ENCODE results near the gene DENND1A. TPM values are rescaled to one million over a fixed set of nuclear protein-coding genes. Genes with fewer than 3 reads are reported as not detected.
"Not testable (repeated sequence)": the region's sequence is repeated elsewhere in the genome, so short reads cannot be mapped to it uniquely, and the experiment has no call there.

The DENND1A gene
- total and polyA plus RNA-seq, 2 donors, result 6.7 to 9.2 TPM

GRCh38 chr9:123338710-123339665 is 590.9 kb downstream of the DENND1A start:
- no peaks in the 10 kb centered on the region for H3K27me3 ChIP-seq (ENCODE audit: control insufficient read depth in 2 of 2, insufficient read depth in 1 of 2, low read length in 1 of 2)
- no peaks in the 10 kb centered on the region for H3K36me3 ChIP-seq (ENCODE audit: control insufficient read depth in 2 of 2, insufficient read depth in 2 of 2, low read length in 1 of 2)
- H3K27ac ChIP-seq (ENCODE audit: low read depth in 1 of 2, low read length in 1 of 2), result peak overlapping the region; percentile 92 to 93
- peak in 8 of 9 donors; percentile 37 to 84 (median 64) for DNase-seq (ENCODE audit: low read depth in 6 of 9, low spot score in 9 of 9)
- peaks cover 22 to 57% of the 10 kb centered on the region in 2 donors for H3K4me1 ChIP-seq (ENCODE audit: control insufficient read depth in 2 of 2, insufficient read depth in 2 of 2, low read length in 2 of 2)
- peak overlapping the region; percentile 42 to 46 for H3K4me3 ChIP-seq (ENCODE audit: low read length in 2 of 2)
- no peaks in the 10 kb centered on the region for H3K9me3 ChIP-seq (ENCODE audit: control insufficient read depth in 2 of 2, insufficient read depth in 1 of 2, low read length in 1 of 2)
- WGBS, result 19% methylated on average over 35 of the region's 35 CpGs

- no peak overlapping the region for H3K4me3 ChIP-seq (ENCODE audit: low read length in 2 of 2)
- no peak for DNase-seq (ENCODE audit: low read depth in 6 of 9, low spot score in 9 of 9)
- no peak overlapping the region for H3K27ac ChIP-seq (ENCODE audit: low read depth in 1 of 2, low read length in 1 of 2)
- WGBS, result 75% methylated on average over 4 of the region's 4 CpGs
- peaks cover 22 to 52% of the 10 kb centered on the region in 2 donors for H3K4me1 ChIP-seq (ENCODE audit: control insufficient read depth in 2 of 2, insufficient read depth in 2 of 2, low read length in 2 of 2)
- no peaks in the 10 kb centered on the region for H3K36me3 ChIP-seq (ENCODE audit: control insufficient read depth in 2 of 2, insufficient read depth in 2 of 2, low read length in 1 of 2)
- H3K9me3 ChIP-seq (ENCODE audit: control insufficient read depth in 2 of 2, insufficient read depth in 1 of 2, low read length in 1 of 2), result no peaks in the 10 kb centered on the region
- H3K27me3 ChIP-seq (ENCODE audit: control insufficient read depth in 2 of 2, insufficient read depth in 1 of 2, low read length in 1 of 2), result no peaks in the 10 kb centered on the region
Measured at GRCh38 chr9:123337971-123338370, 592.0 kb downstream of the DENND1A start.

GRCh38 chr9:123336959-123337358 is 593.0 kb downstream of the DENND1A start:
- H3K9me3 ChIP-seq (ENCODE audit: control insufficient read depth in 2 of 2, insufficient read depth in 1 of 2, low read length in 1 of 2), result no peaks in the 10 kb centered on the region
- DNase-seq (ENCODE audit: low read depth in 6 of 9, low spot score in 9 of 9), result no peak
- H3K27me3 ChIP-seq (ENCODE audit: control insufficient read depth in 2 of 2, insufficient read depth in 1 of 2, low read length in 1 of 2), result no peaks in the 10 kb centered on the region
- peaks cover 22 to 52% of the 10 kb centered on the region in 2 donors for H3K4me1 ChIP-seq (ENCODE audit: control insufficient read depth in 2 of 2, insufficient read depth in 2 of 2, low read length in 2 of 2)
- H3K36me3 ChIP-seq (ENCODE audit: control insufficient read depth in 2 of 2, insufficient read depth in 2 of 2, low read length in 1 of 2), result no peaks in the 10 kb centered on the region
- H3K4me3 ChIP-seq (ENCODE audit: low read length in 2 of 2), result no peak overlapping the region
- H3K27ac ChIP-seq (ENCODE audit: low read depth in 1 of 2, low read length in 1 of 2), result no peak overlapping the region

GRCh38 chr9:123336449-123336848 is 593.5 kb downstream of the DENND1A start:
- H3K9me3 ChIP-seq (ENCODE audit: control insufficient read depth in 2 of 2, insufficient read depth in 1 of 2, low read length in 1 of 2), result no peaks in the 10 kb centered on the region
- DNase-seq (ENCODE audit: low read depth in 6 of 9, low spot score in 9 of 9), result no peak
- H3K27ac ChIP-seq (ENCODE audit: low read depth in 1 of 2, low read length in 1 of 2), result no peak overlapping the region
- H3K4me3 ChIP-seq (ENCODE audit: low read length in 2 of 2), result no peak overlapping the region
- peaks cover 22 to 50% of the 10 kb centered on the region in 2 donors for H3K4me1 ChIP-seq (ENCODE audit: control insufficient read depth in 2 of 2, insufficient read depth in 2 of 2, low read length in 2 of 2)
- H3K36me3 ChIP-seq (ENCODE audit: control insufficient read depth in 2 of 2, insufficient read depth in 2 of 2, low read length in 1 of 2), result no peaks in the 10 kb centered on the region
- WGBS, result 93% methylated on average over 3 of the region's 3 CpGs
- no peaks in the 10 kb centered on the region for H3K27me3 ChIP-seq (ENCODE audit: control insufficient read depth in 2 of 2, insufficient read depth in 1 of 2, low read length in 1 of 2)

GRCh38 chr9:123335986-123336329 is 594.0 kb downstream of the DENND1A start:
- Histone ChIP-seq H3K27me3 (ENCODE audit: control insufficient read depth in 2 of 2, insufficient read depth in 1 of 2, low read length in 1 of 2) (no peaks in the 10 kb centered on the region), H3K9me3 (ENCODE audit: control insufficient read depth in 2 of 2, insufficient read depth in 1 of 2, low read length in 1 of 2) (no peaks in the 10 kb centered on the region), H3K27ac (ENCODE audit: low read depth in 1 of 2, low read length in 1 of 2) (no peak overlapping the region), H3K36me3 (ENCODE audit: control insufficient read depth in 2 of 2, insufficient read depth in 2 of 2, low read length in 1 of 2) (no peaks in the 10 kb centered on the region), H3K4me3 (ENCODE audit: low read length in 2 of 2) (no peak overlapping the region), H3K4me1 (ENCODE audit: control insufficient read depth in 2 of 2, insufficient read depth in 2 of 2, low read length in 2 of 2) (peaks cover 19 to 45% of the 10 kb centered on the region in 2 donors)
- 94% methylated on average over 6 of the region's 6 CpGs for WGBS
- no peak for DNase-seq (ENCODE audit: low read depth in 6 of 9, low spot score in 9 of 9)

- Histone ChIP-seq H3K27me3 (ENCODE audit: control insufficient read depth in 2 of 2, insufficient read depth in 1 of 2, low read length in 1 of 2) (no peaks in the 10 kb centered on the region), H3K9me3 (ENCODE audit: control insufficient read depth in 2 of 2, insufficient read depth in 1 of 2, low read length in 1 of 2) (no peaks in the 10 kb centered on the region), H3K4me3 (ENCODE audit: low read length in 2 of 2) (no peak overlapping the region), H3K27ac (ENCODE audit: low read depth in 1 of 2, low read length in 1 of 2) (no peak overlapping the region), H3K36me3 (ENCODE audit: control insufficient read depth in 2 of 2, insufficient read depth in 2 of 2, low read length in 1 of 2) (no peaks in the 10 kb centered on the region), H3K4me1 (ENCODE audit: control insufficient read depth in 2 of 2, insufficient read depth in 2 of 2, low read length in 2 of 2) (peaks cover 16 to 39% of the 10 kb centered on the region in 2 donors)
- 88% methylated on average over 9 of the region's 9 CpGs for WGBS
- no peak for DNase-seq (ENCODE audit: low read depth in 6 of 9, low spot score in 9 of 9)
Measured at GRCh38 chr9:123335193-123335985, 594.5 kb downstream of the DENND1A start.

GRCh38 chr9:123334639-123335038 is 595.3 kb downstream of the DENND1A start:
- WGBS, result 98% methylated on average over 3 of the region's 3 CpGs
- H3K27ac ChIP-seq (ENCODE audit: low read depth in 1 of 2, low read length in 1 of 2), result no peak overlapping the region
- DNase-seq (ENCODE audit: low read depth in 6 of 9, low spot score in 9 of 9), result no peak

GRCh38 chr9:123333058-123333669 is 596.8 kb downstream of the DENND1A start:
- H3K4me1 ChIP-seq (ENCODE audit: control insufficient read depth in 2 of 2, insufficient read depth in 2 of 2, low read length in 2 of 2), result peaks cover 7 to 17% of the 10 kb centered on the region in 2 donors

More at GRCh38 chr9:123334639-123335038, 595.3 kb downstream of the DENND1A start:
- no peaks in the 10 kb centered on the region for H3K36me3 ChIP-seq (ENCODE audit: control insufficient read depth in 2 of 2, insufficient read depth in 2 of 2, low read length in 1 of 2)
- peaks cover 9 to 32% of the 10 kb centered on the region in 2 donors for H3K4me1 ChIP-seq (ENCODE audit: control insufficient read depth in 2 of 2, insufficient read depth in 2 of 2, low read length in 2 of 2)
- H3K4me3 ChIP-seq (ENCODE audit: low read length in 2 of 2), result no peak overlapping the region
- no peaks in the 10 kb centered on the region for H3K9me3 ChIP-seq (ENCODE audit: control insufficient read depth in 2 of 2, insufficient read depth in 1 of 2, low read length in 1 of 2)
- no peaks in the 10 kb centered on the region for H3K27me3 ChIP-seq (ENCODE audit: control insufficient read depth in 2 of 2, insufficient read depth in 1 of 2, low read length in 1 of 2)

More at GRCh38 chr9:123333058-123333669, 596.8 kb downstream of the DENND1A start:
- DNase-seq (ENCODE audit: low read depth in 6 of 9, low spot score in 9 of 9); H3K27me3 ChIP-seq (ENCODE audit: control insufficient read depth in 2 of 2, insufficient read depth in 1 of 2, low read length in 1 of 2); H3K4me3 ChIP-seq (ENCODE audit: low read length in 2 of 2); H3K9me3 ChIP-seq (ENCODE audit: control insufficient read depth in 2 of 2, insufficient read depth in 1 of 2, low read length in 1 of 2); H3K27ac ChIP-seq (ENCODE audit: low read depth in 1 of 2, low read length in 1 of 2); H3K36me3 ChIP-seq (ENCODE audit: control insufficient read depth in 2 of 2, insufficient read depth in 2 of 2, low read length in 1 of 2): not testable (repeated sequence)
- WGBS, result 73% methylated on average over 8 of the region's 8 CpGs
